CD14-positive monocyte (primary cell): Measurements from ENCODE around the gene FST. TPM values are rescaled to one million over a fixed set of nuclear protein-coding genes. Genes with fewer than 3 reads are reported as not detected.

ENCODE experiments used
- DNase-seq, 3 donors: peaks; one replicate each; pipeline ENCODE4 v3.0.0-alpha.2; 2011 to 2022
- H2AFZ ChIP-seq: 2 replicates; pipeline ENCODE4 v1.6.0; 2012; ENCODE audit warnings: mild to moderate bottlenecking, low read depth, low read length, inconsistent platforms; ENCODE audit not compliant: insufficient read depth, poor library complexity, severe bottlenecking
- H3K27ac ChIP-seq, 2 donors: 1 replicate in 1 of 2; 2 replicates in 1 of 2; pipeline ENCODE4 v1.5.1; 2012 to 2013; ENCODE audit warnings: low read length in 2 of 2, control low read depth in 1 of 2, inconsistent platforms in 1 of 2, low read depth in 1 of 2, mild to moderate bottlenecking in 1 of 2
- H3K27me3 ChIP-seq, 2 donors: one replicate each; pipeline versions ENCODE4 v1.6.0 to v1.6.1; 2011 to 2013; ENCODE audit warnings: low read length in 2 of 2; ENCODE audit not compliant: control insufficient read depth in 2 of 2, insufficient read depth in 2 of 2
- H3K36me3 ChIP-seq, 2 donors: replicated peaks in 1 of 2; 1 replicate in 1 of 2; 2 replicates in 1 of 2; pipeline versions ENCODE4 v1.5.1 to v1.6.1; 2012 to 2013; ENCODE audit warnings: low read length in 2 of 2, control low read depth in 1 of 2, inconsistent platforms in 1 of 2, mild to moderate bottlenecking in 1 of 2; ENCODE audit not compliant: insufficient read depth in 2 of 2, control insufficient read depth in 1 of 2
- H3K4me1 ChIP-seq, 2 donors: 1 replicate in 1 of 2; 2 replicates in 1 of 2; pipeline versions ENCODE4 v1.5.1 to v1.6.1; 2012 to 2013; ENCODE audit warnings: low read length in 2 of 2, control low read depth in 1 of 2, inconsistent platforms in 1 of 2, mild to moderate bottlenecking in 1 of 2, moderate library complexity in 1 of 2; ENCODE audit not compliant: insufficient read depth in 2 of 2, control insufficient read depth in 1 of 2
- H3K4me2 ChIP-seq: replicated peaks from 2 replicates; pipeline ENCODE3; 2012; ENCODE audit warnings: low read length, moderate library complexity, mild to moderate bottlenecking; ENCODE audit not compliant: poor library complexity, severe bottlenecking; ENCODE audit errors: extremely low read depth
- H3K4me3 ChIP-seq, 3 experiments: fragments of 200-600 bp in 1 of 3; sonication (generic) in 1 of 3; replicated peaks in 1 of 3; 1 replicate in 2 of 3; 2 replicates in 1 of 3; pipeline ENCODE4 v1.5.1; 2011 to 2013; ENCODE audit warnings: low read length in 3 of 3, mild to moderate bottlenecking in 3 of 3, control low read depth in 2 of 3, low read depth in 2 of 3, inconsistent platforms in 1 of 3, moderate library complexity in 1 of 3
- H3K79me2 ChIP-seq: 2 replicates; pipeline ENCODE4 v1.6.0; 2012; ENCODE audit warnings: mild to moderate bottlenecking, control low read depth, inconsistent platforms, low read length, moderate library complexity; ENCODE audit not compliant: insufficient read depth
- H3K9ac ChIP-seq: 2 replicates; pipeline ENCODE4 v1.6.0; 2017; ENCODE audit warnings: low read length, mild to moderate bottlenecking; ENCODE audit not compliant: insufficient read depth, poor library complexity, severe bottlenecking
- H3K9me3 ChIP-seq, 2 donors: replicated peaks in 1 of 2; 1 replicate in 1 of 2; 2 replicates in 1 of 2; pipeline versions ENCODE4 v1.5.1 to v1.6.1; 2012 to 2013; ENCODE audit warnings: low read length in 2 of 2, control low read depth in 1 of 2; ENCODE audit not compliant: control insufficient read depth in 1 of 2, insufficient read depth in 1 of 2
- H4K20me1 ChIP-seq: 2 replicates; pipeline ENCODE4 v1.6.0; 2012; ENCODE audit warnings: mild to moderate bottlenecking, low read length, control low read depth, moderate library complexity; ENCODE audit not compliant: insufficient read depth
- H3K27ac Mint-ChIP-seq, 7 donors: one replicate each; pipeline ENCODE4 v1.8.0; 2020; ENCODE audit warnings: mild to moderate bottlenecking in 7 of 7, mixed read lengths in 7 of 7, moderate library complexity in 6 of 7, inconsistent platforms in 2 of 7
- H3K27me3 Mint-ChIP-seq, 3 donors: one replicate each; pipeline ENCODE4 v1.8.0; 2021 to 2022; ENCODE audit warnings: low read depth in 3 of 3, mild to moderate bottlenecking in 3 of 3, mixed read lengths in 3 of 3, moderate library complexity in 3 of 3, inconsistent platforms in 1 of 3
- H3K36me3 Mint-ChIP-seq, 2 donors: one replicate each; pipeline ENCODE4 v1.8.0; 2020; ENCODE audit warnings: mixed read lengths in 2 of 2, inconsistent platforms in 1 of 2, mild to moderate bottlenecking in 1 of 2
- H3K4me1 Mint-ChIP-seq: one replicate; pipeline ENCODE4 v1.8.0; 2020; ENCODE audit warnings: mild to moderate bottlenecking, mixed read lengths
- H3K4me3 Mint-ChIP-seq, 2 donors: one replicate each; pipeline ENCODE4 v1.8.0; 2020; ENCODE audit warnings: mild to moderate bottlenecking in 2 of 2, mixed read lengths in 2 of 2, moderate library complexity in 1 of 2
- H3K9me3 Mint-ChIP-seq, 7 donors: one replicate each; pipeline ENCODE4 v1.8.0; 2020 to 2022; ENCODE audit warnings: mixed read lengths in 7 of 7, mild to moderate bottlenecking in 6 of 7, moderate library complexity in 6 of 7, inconsistent platforms in 2 of 7
- WGBS: methylation state at CpG from one replicate; pipeline ENCODE4 v1.1.5; 2013; ENCODE audit warnings: missing lambda C conversion rate; ENCODE audit not compliant: insufficient coverage; 5-methylcytosine and 5-hydroxymethylcytosine counted together
- intact Hi-C, 2 donors: fragments of 100-400 bp; cut with micrococcal nuclease; formaldehyde crosslinking; loops; one replicate each; pipeline versions ENCODE4 v1.15.0 to v1.15.1; 2023
- polyA plus RNA-seq, 3 donors: library from polyadenylated mRNA; depleted of rRNA in 1 of 3; unstranded in 2 of 3; stranded (reverse) in 1 of 3; fragments of 300-500 nt in 2 of 3; fragments of >200 nt in 1 of 3; fragmentation: Illumina TruSeq in 2 of 3; gene quantifications; 1 replicate in 2 of 3; 2 replicates in 1 of 3; pipeline ENCODE4 v1.2.3, GENCODE V29; 2012 to 2021
- TF ChIP-seq, protein P1 (sequence below): fragments of 200-600 bp; IDR thresholded peaks from one replicate; pipeline ENCODE4 v1.8.0; 2022; ENCODE audit warnings: antibody characterized with exemption, mild to moderate bottlenecking

The FST gene
- polyA plus RNA-seq, 3 donors = 0.23 TPM; not detected in 2

DNA sequence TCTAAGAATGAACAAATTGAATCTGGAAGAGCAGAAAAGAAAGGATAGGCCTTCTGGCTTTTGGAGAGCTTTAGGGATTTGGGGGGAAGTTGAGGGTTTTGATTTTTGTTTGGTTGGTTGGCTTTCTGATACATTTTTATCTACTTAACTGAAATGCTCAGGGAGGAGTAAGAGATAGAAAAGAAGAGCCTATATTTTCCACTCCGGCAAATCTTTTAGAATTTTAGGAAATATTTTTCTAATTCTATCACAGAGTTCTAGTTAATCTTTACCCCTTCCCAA is 25.8 kb upstream of the FST start:
- intact Hi-C loops = no loop called here
- TF ChIP-seq, protein P1, sequence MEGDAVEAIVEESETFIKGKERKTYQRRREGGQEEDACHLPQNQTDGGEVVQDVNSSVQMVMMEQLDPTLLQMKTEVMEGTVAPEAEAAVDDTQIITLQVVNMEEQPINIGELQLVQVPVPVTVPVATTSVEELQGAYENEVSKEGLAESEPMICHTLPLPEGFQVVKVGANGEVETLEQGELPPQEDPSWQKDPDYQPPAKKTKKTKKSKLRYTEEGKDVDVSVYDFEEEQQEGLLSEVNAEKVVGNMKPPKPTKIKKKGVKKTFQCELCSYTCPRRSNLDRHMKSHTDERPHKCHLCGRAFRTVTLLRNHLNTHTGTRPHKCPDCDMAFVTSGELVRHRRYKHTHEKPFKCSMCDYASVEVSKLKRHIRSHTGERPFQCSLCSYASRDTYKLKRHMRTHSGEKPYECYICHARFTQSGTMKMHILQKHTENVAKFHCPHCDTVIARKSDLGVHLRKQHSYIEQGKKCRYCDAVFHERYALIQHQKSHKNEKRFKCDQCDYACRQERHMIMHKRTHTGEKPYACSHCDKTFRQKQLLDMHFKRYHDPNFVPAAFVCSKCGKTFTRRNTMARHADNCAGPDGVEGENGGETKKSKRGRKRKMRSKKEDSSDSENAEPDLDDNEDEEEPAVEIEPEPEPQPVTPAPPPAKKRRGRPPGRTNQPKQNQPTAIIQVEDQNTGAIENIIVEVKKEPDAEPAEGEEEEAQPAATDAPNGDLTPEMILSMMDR = no peak

DNA sequence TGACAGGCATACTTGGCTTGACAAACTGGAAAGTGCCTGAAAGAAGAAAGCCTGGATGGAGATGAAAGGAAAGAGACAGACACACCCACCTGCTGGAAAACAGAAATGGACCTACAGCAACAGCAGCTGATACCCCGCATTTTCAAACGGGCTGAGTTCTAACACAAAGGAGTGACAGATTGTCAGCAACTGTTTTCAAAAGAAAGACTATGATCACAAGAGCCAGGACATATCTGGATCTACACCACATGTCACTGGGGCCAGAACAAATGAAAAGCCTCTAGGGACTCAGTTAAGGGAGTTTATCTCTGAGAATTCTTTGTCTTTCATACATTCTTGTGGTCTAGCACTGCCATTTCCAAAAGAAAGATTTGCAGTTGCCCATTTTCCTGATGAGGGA is 24.1 kb upstream of the FST start:
- intact Hi-C loops = no loop called here
- H3K27ac ChIP-seq = no peak overlapping the region
- WGBS = 88% methylated on average over 2 of the region's 2 CpGs
- no peaks in the 10 kb centered on the region for H3K4me1 ChIP-seq
- no peak overlapping the region for H3K4me3 ChIP-seq
- no peaks in the 10 kb centered on the region for H3K36me3 ChIP-seq
- Mint-ChIP-seq H3K27me3 (peaks cover 1 to 14% (median 5%) of the 10 kb centered on the region in 3 donors), H3K9me3 (peaks cover 0 to 10% (median 4%) of the 10 kb centered on the region in 7 donors), H3K4me1 (no peaks in the 10 kb centered on the region), H3K4me3 (no peak overlapping the region), H3K27ac (no peak overlapping the region), H3K36me3 (no peaks in the 10 kb centered on the region)
- no peak for DNase-seq
- H3K4me2 ChIP-seq = no peak overlapping the region
- no peaks in the 10 kb centered on the region for H3K27me3 ChIP-seq
- no peaks in the 10 kb centered on the region for H3K79me2 ChIP-seq
- H3K9ac ChIP-seq = no peak overlapping the region
- H4K20me1 ChIP-seq = no peaks in the 10 kb centered on the region
- no peak overlapping the region for H2AFZ ChIP-seq
- TF ChIP-seq, protein P1 = no peak
- no peaks in the 10 kb centered on the region for H3K9me3 ChIP-seq

More for the DNA sequence above, 25.8 kb upstream of the FST start:
- no peaks in the 10 kb centered on the region for H4K20me1 ChIP-seq
- no peak overlapping the region for H3K4me3 ChIP-seq
- peaks cover 0 to 8% (median 4%) of the 10 kb centered on the region in 7 donors for H3K9me3 Mint-ChIP-seq
- H3K9ac ChIP-seq = no peak overlapping the region
- no peaks in the 10 kb centered on the region for H3K4me1 Mint-ChIP-seq
- no peaks in the 10 kb centered on the region for H3K79me2 ChIP-seq
- H2AFZ ChIP-seq = no peak overlapping the region
- peaks cover 2 to 9% (median 5%) of the 10 kb centered on the region in 3 donors for H3K27me3 Mint-ChIP-seq
- no peaks in the 10 kb centered on the region for H3K27me3 ChIP-seq
- H3K4me1 ChIP-seq = no peaks in the 10 kb centered on the region
- no CpG with 5 or more reads among the region's 1 CpG for WGBS
- no peaks in the 10 kb centered on the region for H3K36me3 ChIP-seq
- H3K9me3 ChIP-seq = no peaks in the 10 kb centered on the region
- H3K27ac ChIP-seq = no peak overlapping the region
- H3K27ac Mint-ChIP-seq = no peak overlapping the region
- H3K36me3 Mint-ChIP-seq = no peaks in the 10 kb centered on the region
- no peak for DNase-seq
- H3K4me2 ChIP-seq = no peak overlapping the region
- H3K4me3 Mint-ChIP-seq = no peak overlapping the region
